ENCODE measurements around the gene RYK.

Gene RYK

DNA sequence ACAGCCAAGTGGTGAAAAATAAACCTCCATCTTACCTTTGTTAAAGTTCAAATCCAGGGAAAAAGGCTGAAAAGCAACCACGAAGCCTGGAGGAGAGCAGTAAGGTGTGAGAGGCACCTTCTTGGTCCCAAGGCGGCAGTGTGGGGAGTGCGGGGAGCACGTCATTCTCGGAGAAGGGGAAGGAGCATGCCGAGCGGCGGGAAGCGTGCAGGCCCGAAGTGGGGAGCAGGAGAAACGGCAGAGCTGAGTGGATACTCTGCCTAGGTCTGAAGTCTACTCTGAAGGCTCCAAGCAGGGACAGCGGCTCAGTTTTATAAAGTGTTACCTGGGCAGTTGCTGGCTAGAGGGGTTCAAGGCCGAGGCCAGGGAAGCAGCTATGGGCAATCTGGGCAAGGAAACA is 96.9 kb downstream of the RYK start:
- no peak for DNase-seq

DNA sequence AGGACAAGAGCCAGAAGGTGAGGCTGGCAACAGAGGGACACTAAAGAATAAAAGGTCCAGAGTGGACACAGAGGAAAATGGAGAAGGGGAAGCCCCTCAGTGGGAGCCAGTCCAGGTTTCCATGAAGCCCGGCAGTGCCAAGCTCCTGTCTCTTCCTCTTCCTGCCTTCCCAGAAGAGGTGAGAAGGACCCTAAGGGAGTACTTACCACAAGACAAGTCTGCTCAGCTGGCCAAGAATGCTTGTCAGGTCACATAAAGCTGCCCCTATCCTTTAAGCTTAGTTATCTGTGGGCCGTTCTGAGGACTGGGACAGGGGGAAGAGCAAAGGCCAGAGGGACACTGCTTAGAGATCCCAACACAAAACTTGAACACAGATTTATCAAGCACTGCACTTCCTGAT is 100.2 kb downstream of the RYK start:
- DNase-seq: no peak

DNA sequence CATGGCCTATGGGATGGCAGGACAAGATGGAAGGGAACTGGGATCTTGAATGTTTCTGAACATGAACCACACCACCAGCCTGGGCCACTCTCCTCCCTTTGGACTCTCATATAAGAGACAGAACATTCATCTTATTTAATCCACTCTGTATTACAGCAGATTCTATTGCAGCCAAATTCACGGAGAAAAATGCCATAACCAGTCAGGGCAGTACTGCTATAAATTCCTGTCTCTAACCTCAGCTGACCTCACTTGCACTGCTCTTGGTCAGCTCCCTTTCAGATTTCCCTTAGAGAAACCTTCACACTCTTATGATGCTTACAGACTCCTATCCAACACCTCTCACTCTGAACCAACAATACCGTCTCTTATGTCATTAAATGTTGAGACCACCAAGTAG is 101.4 kb downstream of the RYK start:
- DNase-seq: no peak

DNA sequence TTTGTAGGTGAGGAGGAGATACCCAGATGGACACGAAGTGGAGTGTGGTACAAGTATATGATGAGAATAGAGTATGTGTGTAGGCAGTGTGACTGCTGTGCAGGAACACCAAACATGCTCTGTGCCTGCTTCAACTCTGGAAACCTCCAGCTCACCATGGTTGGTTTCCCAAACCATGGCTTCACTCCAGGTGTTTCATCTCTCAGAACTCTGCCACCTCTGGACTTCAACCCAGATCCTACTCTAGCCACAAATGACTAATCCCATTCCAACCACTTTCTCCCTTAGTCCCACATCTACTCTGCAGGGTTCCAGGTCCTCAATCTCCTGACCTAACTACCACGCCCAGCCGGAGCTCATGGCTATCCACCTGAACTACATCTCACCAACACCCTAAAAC is 102.1 kb downstream of the RYK start:
- no peak for DNase-seq

DNA sequence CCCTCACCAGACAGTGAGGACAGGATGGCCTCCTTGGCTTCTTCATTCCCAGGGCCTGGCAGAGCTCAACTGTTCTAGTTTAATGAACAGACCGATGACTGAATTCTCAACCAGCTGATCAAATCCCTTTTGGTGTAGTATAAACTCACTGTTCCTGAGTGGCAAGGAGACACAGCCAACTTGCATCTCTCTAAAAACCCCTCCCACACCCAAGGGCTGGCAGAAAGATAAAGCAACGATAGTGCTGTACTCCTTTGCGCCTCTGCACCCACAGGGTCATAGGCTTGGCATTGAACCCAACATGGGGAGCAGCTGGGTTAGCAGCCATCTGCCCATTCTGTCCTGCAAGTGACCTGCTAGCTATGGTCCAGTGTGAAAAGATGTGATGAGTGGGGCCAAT is 103.2 kb downstream of the RYK start:
- DNase-seq: peak in 2 of 56 donors; percentile 3 to 7

DNA sequence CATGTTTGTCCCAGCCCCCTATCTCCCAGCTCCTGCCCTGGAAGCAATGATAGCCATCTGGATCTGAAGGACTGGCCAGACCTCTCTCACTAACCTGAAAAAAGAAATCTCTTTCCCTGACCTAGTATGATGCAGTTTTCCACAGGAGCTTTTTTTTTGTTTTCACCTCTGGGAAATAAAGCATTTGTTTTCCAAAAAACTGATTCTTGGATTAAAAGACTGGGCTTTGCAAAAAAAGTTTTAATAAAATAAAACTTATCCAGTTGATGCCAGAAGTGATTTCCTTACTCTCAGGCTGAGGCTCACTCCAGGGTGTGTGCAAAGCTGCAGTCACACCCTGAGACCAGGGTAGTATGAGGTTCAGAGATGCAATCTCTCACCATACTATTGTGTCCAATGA is 104.0 kb downstream of the RYK start:
- no peak for DNase-seq

DNA sequence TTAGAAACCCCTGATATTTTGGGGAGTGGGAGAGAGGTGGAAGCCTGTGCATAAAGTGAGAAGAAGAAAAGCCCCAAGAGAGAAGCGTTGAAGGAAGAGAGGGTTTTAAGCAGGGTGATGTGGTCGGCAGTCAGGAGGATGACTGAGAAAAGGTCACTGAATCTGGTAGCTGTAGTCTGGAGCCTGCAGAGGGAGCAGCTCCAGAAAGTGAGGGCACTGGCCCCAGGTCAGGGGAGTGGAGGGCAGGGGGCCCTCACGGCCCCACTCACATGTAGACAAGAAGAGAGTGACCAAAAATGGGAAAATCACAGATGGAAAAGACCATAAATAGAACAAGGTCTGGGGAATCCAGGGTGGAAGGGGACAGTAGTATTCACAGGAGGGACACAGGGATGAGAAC is 105.5 kb downstream of the RYK start:
- no peak for DNase-seq

DNA sequence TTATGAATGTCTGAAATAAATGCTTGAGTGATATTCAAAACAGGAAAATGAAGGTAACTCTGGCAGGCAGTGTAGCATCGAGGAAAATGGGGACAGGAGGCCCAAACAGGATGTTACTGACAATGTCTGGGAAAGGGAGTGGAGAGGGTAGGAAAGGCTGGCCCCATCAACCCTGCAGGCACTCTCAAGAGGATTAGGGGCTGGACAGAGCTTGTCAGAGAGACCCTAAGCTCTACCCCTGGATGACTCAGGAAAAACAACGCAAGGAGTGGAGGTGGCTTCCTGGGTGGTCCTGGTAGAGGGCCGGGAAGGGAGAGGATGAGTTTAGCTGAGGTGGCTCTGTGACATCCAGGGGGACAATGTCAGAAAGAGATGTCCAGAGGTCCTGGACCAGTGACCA is 106.0 kb downstream of the RYK start:
- no peak for DNase-seq

DNA sequence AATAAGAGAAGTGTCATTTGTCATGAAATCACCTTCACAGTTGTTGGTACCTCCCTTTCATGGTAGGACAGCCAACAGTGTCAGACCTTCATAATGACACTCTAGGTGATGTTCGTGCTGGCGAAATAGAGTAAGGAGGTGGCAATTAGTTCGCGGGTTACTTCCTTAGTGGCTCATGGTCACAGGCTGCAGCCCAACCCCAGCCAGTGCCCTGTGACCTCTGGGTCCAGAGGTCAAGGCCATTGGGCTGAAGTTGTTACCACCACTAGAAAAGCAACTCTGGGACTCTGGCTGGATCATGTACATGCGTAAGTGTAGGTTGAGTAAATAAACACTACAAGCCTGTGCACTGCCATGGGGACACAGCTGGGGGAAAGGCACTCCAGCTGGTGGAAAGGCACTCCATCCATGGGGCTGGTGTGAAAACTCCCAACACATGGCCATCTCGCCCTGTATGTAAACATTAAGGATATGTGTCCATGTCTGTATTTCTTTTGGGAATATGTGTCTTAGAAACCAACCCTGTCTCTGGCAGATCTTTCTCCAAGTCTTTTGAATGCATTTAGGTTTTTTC is 106.7 kb downstream of the RYK start:
- DNase-seq: no peak

DNA sequence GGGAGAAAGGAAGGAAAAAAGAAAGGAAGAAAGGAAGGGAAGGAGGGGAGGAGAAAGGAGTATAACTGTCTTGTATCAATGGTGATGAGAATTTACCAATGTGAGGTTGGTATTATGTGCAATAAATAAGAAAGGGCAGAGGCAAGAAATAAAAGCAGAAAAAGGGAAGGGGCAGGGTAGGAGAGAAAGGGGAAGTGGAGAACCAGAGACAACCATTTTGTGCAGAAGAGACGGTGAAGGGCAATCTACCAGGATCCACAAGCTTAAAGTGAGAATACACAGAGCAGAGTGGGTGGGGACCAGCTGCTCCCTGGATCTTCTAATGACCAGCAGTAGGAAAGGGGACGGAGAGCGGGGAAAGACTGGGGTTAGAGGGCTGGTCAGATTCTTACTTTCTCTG is 114.1 kb downstream of the RYK start:
- no peak for DNase-seq

DNA sequence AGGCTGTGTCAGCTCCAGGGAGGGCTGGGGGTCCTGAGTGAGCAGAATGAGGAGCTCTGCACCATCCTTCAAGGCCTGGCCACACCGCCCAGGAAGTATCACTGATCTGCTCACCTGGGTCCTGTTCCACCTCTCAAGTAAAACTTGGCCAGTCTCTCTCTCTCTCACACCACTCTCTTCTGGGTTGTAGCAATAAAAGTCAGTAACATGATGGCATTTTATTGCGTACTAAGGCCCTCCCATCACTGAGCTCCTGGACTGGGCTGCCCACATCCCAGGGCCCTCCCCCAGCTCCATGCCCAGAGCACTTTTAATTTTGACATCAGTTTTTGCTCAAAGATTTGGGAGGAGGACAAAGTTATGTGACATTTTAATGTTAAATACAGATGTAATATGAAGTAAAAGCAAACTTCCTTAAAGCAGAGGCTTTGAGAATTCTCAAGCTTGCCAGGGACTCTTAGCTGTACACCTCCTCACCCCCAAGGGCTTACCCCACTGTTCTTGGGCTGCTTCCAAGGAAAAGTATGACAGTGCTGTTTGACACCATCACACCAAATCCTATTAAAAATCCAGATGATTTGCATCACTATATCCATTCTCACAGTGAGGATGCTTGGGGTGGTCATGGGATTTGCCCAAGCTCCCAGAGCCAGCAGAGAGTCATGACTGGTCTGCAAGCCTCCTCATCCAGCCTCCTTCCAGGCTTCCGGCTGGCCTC is 115.8 kb downstream of the RYK start:
- no peak for DNase-seq

DNA sequence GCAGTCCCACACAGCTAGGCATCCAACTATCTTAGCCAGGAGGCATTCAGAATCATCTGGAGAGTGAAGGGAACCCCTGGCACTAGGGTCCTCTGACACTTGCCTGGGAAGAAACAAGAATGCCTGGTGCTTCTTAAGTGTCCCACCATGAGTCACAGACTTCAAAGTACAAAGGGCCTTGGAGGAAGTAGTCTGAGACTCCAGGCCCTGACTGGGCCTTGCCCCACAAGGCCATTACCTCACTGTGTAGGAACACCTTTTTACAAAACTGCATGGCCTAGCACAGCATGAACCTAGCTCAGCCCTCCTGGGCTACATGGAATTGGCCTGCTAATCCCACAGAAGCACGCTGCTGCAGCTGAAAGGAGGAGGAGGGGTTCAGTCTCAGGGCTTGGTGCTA is 116.4 kb downstream of the RYK start:
- DNase-seq: no peak

DNA sequence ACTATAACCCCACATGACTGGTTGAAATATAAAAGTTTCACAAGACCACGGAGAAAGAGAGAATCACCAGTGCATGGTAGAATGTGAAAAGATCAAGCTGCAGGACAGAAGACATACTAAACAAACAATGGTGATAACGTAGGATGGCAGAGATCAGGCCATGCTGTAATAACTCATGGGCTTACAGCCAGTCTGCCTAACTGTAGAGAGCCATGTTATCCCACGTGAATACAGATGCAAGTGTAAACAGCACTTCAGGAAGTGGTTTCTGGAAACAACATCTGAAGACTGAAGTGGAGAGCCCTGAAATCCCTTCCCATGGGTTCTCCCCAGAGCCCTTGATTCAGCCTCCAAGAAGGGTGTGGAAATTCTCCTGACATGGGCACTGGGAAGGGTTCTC is 117.7 kb downstream of the RYK start:
- no peak for DNase-seq

DNA sequence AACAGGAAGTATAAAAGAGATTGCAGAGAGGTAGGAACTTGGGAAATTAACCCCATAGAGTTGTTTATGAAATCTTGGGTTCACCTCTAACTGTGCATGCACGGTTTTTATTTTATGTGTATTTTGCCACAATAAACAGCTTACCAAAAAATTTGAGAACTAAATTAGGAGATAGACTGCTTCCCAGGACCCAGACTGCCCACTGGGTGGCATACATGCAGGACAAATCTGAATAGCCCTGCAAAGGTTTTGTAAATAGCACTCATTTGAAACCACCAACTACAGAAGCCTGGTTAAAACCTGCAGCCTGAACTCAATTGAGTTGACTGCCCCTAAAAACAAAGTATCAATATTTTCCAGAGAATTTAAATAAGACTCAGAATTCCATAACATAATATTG is 124.5 kb downstream of the RYK start:
- DNase-seq: no peak

DNA sequence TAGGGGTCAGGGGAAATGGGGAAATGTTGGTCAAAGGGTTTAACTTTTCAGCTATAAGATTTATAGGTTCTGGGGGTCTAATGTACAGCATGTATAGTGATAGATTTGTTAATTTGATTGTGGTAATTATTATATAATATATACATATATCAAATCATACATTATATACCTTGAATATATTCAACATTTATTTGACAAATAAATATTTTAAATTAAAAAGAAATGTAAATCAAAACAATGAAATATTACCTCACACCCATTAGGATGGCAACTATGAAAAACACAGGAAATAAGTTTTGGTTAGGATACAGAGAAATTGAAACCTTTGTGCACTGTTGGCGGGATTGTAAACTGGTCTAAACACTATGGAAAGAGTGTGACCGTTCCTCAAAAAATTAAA is 135.9 kb downstream of the RYK start:
- DNase-seq: no peak

DNA sequence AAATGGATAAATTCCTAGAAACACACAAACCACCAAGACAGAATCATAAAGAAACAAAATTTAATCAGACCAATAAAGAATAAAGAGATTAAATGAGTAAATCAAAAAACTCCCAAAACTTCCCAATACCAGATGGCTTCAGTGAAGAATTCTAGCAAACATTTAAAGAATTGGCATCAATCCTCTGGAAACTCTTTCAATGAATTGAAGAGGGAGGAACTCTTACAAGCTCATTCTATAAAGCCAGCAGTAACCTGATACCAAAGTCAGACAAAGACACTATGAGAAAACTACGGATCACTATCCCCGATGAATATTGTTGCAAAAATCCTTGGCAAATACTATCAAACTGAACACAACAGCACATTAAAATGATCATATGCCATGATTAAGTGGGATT is 139.0 kb downstream of the RYK start:
- DNase-seq: no peak

DNA sequence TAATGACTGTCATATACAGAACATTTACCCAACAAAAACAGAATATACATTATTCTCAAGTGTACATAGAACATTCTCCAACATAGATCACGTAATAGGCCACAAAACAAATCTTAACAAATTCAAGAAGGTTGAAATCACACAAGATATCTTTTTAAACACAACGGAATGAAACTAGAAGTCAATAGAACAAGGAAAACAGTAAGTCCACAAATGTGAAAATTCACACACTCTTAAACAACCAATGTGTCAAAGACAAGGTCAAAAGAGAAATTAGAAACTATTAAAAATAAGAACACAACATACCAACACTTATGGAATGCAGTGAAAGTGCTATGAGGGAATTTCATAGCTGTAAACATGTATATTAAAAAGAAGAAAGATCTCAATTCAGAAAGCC is 139.7 kb downstream of the RYK start:
- no peak for DNase-seq
